ENCODE data around the gene ATP5PB.

Gene ATP5PB

DNA sequence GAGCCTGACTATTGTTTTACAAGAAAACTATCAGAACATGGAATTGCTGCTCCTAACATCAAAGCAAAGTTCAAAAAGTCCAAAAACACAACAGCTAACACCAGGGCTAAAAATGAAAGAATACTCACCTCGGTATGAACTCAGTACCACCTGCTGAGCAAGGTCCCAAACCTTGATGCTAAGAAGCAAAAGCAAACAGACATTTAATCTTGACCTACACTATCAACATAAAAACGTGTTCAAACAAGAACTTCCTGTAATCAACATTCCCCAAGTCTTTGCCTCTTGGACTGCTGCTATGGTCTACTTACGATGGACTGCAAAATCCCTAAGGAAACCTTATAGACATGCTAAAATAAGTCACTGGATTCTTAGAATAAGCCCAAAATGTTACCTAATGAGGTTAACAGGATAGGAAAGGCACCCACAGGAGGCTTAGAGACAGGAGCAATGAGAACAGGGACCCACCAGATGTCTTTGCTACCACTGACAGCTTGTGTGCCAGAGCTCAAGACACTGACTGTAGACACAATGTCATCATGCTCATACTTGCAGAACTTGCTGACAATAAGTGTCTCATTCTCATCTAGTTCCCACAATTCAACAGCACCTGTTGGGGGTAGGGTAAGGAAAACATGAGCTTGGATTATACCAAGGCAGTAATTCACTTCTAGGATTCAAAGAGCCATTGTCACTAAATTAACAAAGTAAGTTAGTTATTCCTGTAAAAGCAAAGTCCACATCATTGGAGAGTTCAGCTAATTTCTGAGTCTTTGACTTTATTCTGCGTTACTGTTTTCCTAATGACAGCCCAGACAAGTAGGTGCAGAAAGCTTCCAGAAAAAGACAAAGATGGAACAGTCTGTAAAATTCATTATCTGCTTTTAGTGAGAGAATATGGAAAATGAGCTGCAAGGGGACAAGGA is 2.0 kb upstream of the ATP5PB start:
- ATAC-seq = no peak

DNA sequence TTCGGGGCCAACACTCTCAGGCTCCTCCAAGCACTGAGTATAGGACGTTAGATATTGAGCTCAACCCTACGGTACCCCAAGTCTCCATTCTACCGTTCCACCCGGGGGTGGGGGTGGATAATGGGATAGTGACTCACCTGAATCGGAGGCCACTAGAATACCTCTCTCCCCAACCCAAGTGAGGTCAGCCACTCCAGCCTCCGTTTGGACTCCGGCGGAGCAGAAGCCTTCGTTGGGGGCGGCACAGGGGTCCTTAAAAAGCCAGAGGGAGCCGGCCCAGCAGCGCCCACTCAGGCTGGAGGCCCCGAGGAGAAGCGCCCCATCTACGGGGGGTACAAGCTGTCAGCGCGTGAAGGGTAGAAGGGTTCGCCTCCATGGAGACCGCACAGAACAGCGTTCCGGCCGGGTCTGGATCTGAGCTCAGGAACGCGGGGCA is 764 bp upstream of the ATP5PB start:
- peak; percentile 30 to 31 for ATAC-seq

DNA sequence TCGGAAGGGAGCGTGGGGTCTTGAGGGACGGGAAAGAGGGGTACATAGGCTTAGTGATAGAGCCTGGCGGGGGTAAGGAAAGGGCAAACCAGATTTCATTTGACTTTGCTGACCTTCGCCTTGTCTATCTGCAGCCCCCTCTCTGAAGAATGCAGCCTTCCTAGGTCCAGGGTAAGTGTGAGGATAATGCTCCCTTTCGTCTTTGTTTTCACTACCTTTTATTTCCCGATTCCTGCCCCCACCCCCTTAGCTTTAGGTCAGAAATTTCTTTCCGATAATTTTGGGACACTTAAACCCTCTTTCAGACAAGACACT is 396 bp downstream of the ATP5PB start:
- ATAC-seq = no peak

DNA sequence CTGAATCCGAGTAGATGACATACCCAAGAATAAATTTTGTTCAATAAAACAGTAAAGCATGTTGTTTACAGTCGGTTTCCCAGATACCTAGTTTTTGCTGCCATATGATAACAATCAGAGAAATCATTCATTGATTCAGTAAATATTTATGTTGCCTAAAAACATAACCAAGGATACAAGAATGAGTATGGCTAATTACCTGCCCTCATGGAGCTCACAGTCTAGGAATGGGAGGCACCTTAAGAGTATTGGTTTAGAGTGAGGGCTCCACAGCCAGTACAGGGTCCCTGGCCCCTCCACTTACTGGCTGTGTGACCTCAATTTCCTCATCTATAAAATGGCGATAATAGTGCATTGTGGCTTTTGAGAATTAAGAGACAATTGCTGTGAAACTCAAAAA is 921 bp downstream of the ATP5PB start:
- ATAC-seq = no peak

DNA sequence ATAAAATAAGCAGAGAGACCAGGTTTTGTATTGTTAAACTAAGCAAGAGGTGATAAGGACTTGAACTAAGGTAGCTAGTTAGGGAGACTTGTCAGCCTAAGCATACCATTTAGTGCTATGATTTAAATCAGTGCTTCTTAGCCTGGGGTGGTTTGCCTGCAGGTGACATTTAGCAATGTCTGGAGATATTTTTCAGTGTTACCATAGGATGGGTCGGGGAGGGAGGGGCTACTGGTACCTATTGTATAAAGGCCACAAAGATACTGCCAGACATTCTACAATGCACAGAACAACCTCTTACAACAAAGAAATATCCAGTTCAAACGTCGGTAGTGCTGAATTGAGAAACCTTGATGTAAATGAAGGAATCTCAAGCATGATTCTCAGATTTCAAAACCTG is 3.3 kb downstream of the ATP5PB start:
- ATAC-seq = no peak

DNA sequence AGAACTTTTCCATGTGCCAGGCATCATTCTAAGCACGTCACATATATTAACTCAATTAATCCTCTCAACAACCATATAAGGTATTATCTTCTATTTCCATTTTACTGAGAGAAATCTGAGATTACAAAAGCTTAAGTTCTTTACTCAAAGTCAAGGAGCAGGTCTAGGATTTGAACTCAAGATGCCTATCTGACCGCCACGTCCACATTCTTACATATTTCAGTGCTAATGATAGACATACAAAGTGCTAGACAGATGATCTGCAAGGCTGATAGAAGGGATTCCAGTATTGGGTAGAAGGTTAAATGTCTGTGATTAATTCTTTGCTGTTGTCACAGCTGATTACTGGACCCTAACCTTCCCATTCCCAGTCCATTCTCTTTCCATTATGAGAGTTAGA is 4.4 kb downstream of the ATP5PB start:
- ATAC-seq = no peak

DNA sequence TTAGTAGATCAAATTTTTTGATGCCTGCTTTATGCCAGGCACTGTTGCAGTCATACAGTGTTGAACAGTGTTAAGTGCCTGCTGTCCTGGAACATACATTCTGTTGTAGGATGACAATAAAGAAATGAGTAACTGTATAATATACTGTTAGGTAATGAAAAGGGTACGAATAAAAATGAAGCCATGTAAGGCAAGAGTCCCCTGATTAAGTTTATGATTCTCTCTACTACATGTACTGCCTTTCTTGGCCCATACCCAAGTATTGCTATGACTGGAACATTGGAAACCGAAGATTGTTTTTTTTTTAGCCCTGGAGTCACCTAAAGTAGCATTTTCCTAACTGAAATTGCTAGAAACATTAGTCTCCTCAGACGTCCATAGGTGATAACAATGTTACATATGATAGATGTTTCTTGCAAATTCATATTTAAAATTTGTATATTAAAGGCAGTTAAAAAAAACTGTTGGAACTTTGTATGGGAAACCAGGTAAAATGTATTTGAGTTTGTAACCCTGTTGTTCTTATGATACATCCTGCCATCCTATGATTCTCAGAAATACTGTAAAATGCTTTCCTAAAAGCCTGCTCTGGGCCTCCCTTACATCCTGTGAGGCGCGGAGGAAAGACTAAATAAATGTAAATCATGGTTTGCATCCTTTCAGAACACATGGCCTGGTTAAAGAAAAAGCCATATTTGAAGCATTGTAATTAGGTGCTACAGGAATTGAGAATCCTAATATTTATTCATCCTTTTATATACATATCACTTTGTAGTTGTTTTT is 5.8 kb downstream of the ATP5PB start:
- ATAC-seq = peak; percentile 79

DNA sequence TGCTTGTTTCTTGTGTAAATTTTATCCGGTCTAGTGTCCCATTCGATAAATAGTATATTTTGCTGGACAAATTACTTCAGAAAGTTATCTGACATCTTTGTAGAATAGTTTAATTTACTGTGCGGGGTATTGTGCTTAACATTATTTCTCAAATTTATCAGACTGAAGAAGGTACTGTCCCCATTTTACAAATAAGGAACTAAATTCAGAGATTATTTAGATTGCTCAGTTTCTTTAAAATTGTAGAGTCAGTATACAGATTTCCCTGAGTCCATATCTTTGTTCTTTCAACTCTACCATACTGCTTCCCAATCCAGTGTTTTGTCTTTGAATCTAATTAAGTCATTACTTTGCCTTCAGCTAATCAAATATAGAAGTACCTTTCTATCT is 6.4 kb downstream of the ATP5PB start:
- ATAC-seq = no peak

DNA sequence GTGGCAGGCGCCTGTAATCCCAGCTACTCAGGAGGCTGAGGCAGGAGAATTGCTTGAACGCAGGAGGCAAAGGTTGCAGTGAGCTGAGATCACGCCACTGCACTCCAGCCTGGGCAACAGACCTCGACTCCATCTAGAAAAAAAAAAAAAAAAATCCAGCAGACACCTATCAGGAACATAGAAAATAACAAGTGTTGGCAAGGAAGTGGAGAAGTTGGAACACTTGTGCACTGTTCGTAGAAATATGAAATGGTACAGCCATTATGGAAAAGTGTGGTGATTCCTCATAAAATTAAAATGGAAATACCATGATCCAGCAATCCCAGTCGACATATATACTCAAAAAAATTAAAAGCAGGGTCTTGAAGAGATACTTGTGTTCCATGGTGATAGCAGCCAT is 12.5 kb downstream of the ATP5PB start:
- ATAC-seq = no peak

DNA sequence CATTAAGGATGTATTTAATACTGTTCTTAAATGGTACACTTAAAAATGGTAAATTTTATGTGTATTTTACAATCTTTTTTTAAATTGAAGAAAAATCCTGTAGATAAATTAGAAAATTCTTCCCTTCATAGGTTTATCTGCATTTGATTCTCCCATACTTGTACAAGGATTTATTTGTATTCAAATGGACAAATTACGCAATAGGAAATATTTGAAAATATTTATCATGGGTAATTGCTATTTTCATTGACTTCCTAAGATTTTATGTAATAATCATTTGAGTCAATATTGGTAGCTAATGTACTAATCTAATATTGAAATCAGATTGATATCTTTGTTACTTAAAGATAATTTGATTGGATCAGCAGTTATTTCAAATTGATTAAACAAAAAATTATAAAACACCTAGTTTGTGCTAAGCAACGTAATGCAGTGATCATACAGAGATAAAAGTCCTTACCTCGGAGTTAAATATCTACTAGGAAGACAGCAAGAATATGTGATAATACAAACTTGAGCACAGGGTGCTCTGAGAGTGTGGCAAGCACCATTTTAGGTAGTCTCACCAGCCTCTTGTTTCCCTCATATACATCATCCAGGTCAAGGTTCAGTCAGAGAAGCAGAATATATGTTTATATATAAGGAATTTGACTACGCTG is 13.2 kb downstream of the ATP5PB start:
- no peak for ATAC-seq

DNA sequence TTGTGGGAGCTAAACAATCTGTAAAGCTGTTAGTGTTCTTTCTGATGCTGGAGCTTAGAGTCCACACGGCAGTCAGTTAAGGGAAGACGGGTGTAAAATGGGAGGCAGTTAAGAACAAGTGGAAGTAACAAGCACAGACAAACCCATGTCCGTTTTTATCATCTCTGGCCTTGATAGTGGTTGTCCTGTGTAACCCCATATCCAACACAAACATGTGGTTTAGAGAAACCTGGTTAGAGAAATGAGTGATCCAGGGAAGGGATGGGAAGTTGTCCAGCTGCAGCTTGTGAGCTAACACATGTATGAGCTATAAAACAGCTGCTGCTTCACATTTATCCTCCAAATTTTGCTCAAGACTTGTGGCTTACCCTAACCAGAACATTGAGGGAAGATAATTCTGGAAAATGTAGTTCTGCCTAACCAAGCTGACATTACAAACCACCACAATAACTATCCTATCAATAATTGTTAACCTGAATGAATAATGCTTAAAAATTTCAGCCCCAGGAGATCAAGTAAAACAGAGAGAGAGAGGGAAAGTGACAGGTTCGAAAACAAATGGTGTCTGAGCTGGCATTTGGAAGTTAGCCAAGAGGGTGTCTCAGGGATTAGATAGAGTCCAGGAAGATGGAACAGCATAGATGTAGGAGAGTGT is 13.9 kb downstream of the ATP5PB start:
- no peak for ATAC-seq

DNA sequence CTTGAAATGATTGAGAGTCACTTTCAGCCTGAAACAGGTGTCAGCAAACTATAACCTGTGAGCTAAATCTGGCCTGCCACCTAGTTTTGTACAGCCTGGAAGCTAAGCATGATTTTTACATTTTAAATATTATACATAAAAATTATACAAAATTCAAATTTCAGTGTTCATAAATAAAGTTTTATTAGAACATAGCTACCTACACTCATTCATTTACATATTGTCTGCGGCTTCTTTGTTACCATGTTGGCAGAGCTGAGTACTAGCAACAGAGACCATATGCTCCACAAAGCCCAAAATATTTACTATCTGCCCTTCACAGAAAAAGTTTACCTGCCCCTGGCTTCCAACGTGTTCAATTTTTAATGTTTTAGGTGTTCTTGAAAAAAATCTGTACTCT is 16.5 kb downstream of the ATP5PB start:
- no peak for ATAC-seq

DNA sequence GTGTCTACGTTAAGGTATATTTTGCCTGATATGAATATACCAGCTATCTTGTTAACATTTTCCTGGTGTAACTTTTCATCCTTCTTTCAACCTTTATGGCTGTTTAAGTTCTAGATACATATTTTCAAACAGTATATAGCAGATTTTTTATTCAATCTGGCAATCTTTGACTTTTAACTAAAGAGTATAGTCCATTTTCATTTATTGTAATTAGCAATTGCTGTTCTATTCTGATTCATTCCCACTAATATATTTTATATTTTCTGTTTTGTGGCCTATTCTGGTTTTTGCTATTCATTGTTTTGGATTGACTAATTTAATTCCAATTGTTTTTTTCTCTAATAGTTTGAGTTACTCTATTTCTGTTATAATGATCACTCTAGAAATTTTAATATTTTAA is 17.2 kb downstream of the ATP5PB start:
- ATAC-seq = no peak

DNA sequence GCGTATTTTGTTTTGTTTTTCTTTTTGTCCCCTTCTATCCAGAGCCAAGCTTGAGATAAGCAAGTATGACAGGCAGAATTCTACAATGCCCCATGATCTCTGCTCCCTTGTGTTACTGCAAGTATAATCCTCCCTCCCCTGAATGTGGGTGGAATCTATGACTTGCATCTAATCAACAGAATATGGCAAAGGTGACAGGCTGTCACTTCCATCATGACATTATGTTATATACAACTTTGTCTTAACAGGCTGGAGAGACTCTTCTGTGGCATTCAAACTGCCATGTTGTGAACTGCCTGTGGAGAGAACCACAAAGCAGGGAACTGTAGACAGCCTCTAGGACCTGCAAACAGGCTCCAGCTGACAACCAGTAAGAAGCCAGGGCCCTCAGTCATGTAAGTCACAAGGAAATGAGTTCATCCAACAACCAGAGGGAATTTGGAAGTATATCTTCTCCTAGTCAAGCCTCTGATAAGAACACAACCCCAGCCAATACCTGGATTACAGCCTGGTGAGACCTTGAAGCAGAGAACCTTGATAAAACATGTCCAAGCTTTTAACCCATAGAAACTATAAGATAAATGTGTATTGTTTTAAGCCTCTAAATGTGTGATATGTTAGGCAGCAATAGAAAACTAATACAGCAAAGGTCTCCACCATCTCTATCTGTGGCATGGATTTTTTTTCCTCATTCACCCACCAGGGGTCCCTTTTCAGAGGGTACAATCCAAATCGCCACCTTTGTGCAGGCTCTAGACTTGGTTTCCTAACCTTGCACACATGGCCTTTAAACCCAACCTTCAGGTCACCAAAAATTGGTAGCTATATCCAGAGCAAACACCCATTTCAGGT is 18.8 kb downstream of the ATP5PB start:
- ATAC-seq = no peak

DNA sequence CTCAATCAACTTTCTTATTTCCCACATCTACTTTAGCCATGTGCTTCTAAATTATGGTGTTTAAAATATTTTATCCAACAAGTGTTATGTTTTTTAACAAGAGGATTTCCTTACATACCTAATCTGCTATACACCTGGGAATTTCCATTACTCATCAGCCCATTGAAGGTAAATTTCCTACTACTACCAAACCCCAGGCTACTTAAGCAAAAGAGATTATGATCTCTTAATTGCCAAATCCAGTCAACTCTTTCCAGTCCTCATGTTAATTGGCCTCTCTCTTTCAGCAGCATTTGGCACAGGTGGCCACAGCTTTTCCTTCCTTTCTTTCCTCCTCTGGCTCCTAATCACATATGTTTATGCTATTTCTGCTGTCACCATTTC is 19.4 kb downstream of the ATP5PB start:
- no peak for ATAC-seq

DNA sequence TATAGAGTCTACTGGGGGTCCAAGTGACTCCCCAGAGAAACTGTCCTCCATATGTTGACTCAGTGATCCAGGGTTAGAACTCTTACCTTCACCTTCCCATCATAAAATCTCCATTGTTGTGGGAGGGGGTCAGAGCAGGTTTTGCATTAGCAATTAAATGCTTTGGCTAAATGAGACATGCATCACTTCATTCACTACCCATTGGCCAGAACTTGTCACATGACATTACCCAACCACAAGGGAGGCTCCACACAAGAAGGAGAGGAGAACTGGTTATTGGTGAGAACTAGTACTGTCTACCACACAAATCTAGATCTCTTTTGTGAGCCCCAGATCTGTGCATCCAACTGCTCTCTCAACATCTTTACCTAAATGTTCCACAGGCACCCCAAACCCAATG is 20.3 kb downstream of the ATP5PB start:
- ATAC-seq = no peak

DNA sequence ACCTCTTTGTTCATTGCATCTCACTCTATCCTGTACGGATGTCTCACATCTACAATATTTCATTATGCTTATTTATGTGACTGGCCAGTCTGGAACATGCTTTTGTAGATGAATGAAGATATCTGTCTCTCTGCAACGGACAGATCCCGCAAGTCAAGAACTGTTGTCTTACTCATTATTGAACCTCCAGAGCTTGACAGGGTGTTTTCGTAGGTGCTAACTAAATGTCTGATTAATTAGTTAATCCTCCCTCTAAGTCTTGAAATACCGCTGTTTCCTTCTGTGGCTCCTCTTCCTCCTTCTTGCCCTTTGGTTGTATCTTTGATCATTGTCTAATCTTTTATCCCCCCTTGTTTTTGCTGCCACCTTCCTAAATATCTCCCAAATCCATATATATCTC is 21.3 kb downstream of the ATP5PB start:
- peak in 1 of 2 donors; percentile 29 for ATAC-seq

DNA sequence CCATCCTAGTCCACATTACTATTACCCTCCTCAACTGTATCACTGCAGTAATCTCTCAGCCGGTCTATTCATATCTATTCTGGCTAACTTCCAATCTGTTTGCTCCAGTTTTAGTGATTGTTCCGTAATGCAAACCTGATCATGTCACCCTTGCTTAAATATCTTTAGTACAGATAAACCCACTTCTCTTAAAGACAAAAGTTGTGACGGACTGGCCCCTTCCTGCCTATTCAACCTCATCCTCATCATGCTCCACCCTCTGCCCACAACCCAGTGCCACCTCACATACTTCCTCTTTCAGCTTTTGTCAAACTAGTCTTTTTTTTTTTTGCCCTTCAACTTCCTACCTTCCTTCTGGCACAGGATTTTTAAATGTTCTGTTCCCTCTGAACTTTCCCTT is 21.7 kb downstream of the ATP5PB start:
- peak; percentile 78 to 81 for ATAC-seq

DNA sequence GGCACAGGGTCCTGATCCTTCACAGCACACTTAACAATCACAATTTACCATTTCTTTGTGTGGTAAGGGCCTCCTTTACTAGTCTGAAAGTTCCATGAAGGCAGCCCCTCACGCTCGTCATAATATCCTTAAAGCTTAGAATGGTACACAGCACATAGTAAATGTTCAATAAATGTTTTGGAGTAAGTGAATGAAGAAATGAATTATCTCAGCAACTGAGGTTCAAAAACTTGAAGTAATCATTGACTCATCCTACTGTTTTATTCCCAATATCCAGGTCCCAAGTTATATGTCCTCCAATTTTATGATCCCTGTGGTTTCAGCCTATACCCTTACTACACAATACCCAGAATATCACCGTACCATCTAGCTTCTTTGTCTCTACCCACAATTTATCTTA is 22.3 kb downstream of the ATP5PB start:
- ATAC-seq = no peak

DNA sequence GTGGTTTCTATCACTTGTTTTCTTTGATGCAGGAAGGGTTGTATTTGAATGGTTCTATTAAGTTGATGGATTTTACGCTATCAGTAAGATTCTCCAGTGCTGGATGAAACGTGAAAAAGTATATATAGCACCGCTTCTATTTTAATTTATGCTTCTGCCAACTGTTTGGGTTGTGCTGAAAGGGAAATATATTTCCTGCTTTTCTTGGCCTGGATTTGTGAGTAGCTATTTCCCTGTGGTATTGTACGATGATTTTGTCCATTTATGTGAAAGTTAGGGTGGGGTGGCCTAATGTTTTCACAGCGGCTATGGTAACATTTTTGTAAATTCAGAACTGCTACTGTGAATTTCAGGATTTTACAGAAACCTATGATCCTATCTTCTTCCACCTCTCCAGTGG is 24.8 kb downstream of the ATP5PB start:
- no peak for ATAC-seq

DNA sequence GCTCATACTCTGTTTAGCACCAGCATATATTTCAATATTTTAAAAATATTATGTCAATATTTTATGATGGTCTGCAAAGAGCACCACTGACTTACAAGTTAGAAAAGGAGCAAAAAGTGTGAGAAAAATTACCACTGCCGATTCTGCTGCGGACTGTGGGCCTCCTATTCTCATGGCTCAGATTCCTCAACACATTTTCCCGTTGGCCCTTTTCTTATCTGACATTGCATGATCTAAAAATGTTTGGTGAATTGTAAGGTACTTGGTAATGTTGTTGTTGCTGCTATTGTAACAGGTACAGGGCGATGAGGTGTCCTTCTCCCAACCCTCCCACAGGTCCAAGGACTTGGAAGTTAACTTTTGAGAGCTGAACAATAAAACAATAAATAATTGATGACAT is 25.3 kb downstream of the ATP5PB start:
- no peak for ATAC-seq

DNA sequence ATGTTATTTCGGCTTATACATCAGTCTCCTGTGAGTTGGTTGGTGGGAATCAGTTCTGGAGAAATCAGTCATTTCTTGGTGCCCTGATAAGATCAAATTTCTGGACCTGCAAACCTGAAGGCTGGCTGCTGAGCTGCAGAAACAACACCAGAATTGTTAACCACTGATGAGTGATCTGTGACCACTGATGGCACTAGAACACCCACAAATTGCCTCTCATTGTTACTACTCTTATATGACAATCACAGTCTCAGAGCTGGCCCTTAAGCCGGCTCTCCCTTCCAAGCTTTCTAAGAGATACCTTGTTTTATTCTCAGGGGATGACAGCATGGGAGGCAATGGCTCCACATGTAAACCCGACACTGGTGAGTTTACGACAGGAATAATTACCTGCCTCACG is 26.4 kb downstream of the ATP5PB start:
- ATAC-seq = peak; percentile 75 to 77
